Activated CD8-positive, alpha-beta memory T cell treated with anti-CD3 and anti-CD28 coated beads, Interleukin-2, amount 10 ng/mL, durations not matched to agents 7 days and 5 days (primary cell): ENCODE results near the gene PODXL2. TPM values are rescaled to one million over a fixed set of nuclear protein-coding genes. Genes with fewer than 3 reads are reported as not detected.

ENCODE experiments used
- ATAC-seq: fragments of 150-1000 bp; cut with Tn5 transposase; one replicate; pipeline ENCODE4 v1.10.0; 2021; ENCODE audit warnings: moderate library complexity
- CTCF ChIA-PET: fragments of 350-600 bp; sonication (Branson Sonifier 250); formaldehyde crosslinking; loops from one replicate; lab custom pipeline; 2021; ENCODE audit warnings: antibody characterized with exemption; lab: Charles Lee
- DNase-seq: peaks from one replicate; pipeline ENCODE4 v3.0.0-alpha.2; 2020
- H3K27ac Mint-ChIP-seq: one replicate; pipeline ENCODE4 v1.8.0; 2021; ENCODE audit warnings: mild to moderate bottlenecking, mixed read lengths
- H3K27me3 Mint-ChIP-seq: one replicate; pipeline ENCODE4 v1.8.0; 2021; ENCODE audit warnings: mixed read lengths
- H3K36me3 Mint-ChIP-seq: one replicate; pipeline ENCODE4 v1.8.0; 2021; ENCODE audit warnings: mild to moderate bottlenecking, mixed read lengths
- H3K4me1 Mint-ChIP-seq: one replicate; pipeline ENCODE4 v1.8.0; 2021; ENCODE audit warnings: mixed read lengths
- H3K4me3 Mint-ChIP-seq: one replicate; pipeline ENCODE4 v1.8.0; 2021; ENCODE audit warnings: mild to moderate bottlenecking, moderate library complexity, mixed read lengths
- H3K9me3 Mint-ChIP-seq: one replicate; pipeline ENCODE4 v1.8.0; 2022; ENCODE audit warnings: low read depth, mixed read lengths
- total RNA-seq, 2 experiments: library from RNA; stranded (reverse); gene quantifications; one replicate each; pipeline ENCODE4 v1.2.3, GENCODE V29; 2021

The PODXL2 gene
- total RNA-seq, 2 experiments from 2014 or later = 1.4 to 2.2 TPM

- CTCF ChIA-PET = interaction anchor here (1.3 kb wide), 1 partner anchor 136 kb away, joined by 3 read pairs; no protein-coding TSS in a partner anchor
- Mint-ChIP-seq H3K27ac (no peak overlapping the region), H3K4me3 (no peak overlapping the region), H3K36me3 (no peaks in the 10 kb centered on the region), H3K9me3 (no peaks in the 10 kb centered on the region), H3K27me3 (peaks cover 2% of the 10 kb centered on the region), H3K4me1 (no peaks in the 10 kb centered on the region)
- no peak for DNase-seq
- no peak for ATAC-seq
Observed at GRCh38 chr3:127711021-127711695, 82.2 kb downstream of the PODXL2 start.

DNA sequence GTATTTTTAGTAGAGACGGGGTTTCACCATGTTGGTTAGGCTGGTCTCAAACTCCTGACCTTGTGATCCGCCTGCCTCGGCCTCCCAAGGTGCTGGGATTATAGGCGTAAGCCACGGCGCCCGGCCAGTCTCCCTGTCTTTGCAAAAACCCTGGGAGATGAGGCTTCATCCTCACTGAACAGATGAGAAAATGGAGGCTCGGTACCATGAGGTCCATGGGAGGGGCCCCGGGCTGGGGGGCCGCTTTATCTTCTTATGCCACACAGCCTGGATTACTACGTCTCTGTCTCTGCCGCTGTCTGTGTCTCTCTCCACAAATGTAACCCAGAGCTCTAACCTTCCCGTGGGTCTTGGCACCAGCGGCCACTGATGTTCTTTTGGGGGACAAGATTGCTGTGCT, 82.9 kb downstream of the PODXL2 start:
- Mint-ChIP-seq H3K9me3 (no peaks in the 10 kb centered on the region), H3K36me3 (no peaks in the 10 kb centered on the region), H3K27me3 (peaks cover 2% of the 10 kb centered on the region), H3K4me1 (no peaks in the 10 kb centered on the region), H3K27ac (no peak overlapping the region), H3K4me3 (no peak overlapping the region)
- ATAC-seq (no peak), DNase-seq (no peak)
- CTCF ChIA-PET = interaction anchor here (1.3 kb wide), 1 partner anchor 137 kb away, joined by 3 read pairs; no protein-coding TSS in a partner anchor

DNA sequence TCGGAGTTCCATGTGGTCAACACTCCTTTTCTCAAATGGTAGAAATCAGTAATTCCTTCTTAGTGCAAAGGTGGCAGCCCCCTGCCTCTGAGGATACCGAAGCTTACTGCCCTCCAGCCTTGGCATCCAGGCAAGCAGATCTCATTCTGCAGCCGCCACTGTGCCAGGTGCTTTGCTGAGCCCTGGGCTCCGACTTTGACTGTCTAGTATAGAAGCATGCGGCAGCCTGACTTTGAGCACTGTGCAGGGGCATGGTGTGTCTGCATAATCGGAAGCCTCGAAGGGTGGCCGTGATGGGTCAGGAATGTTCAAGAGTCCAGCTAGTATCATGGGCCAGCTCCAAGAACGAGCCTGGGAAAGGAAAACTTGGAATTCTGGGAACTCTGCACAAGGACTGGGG, 83.5 kb downstream of the PODXL2 start:
- CTCF ChIA-PET = no interaction called here
- Mint-ChIP-seq H3K36me3 (no peaks in the 10 kb centered on the region), H3K4me3 (no peak overlapping the region), H3K9me3 (no peaks in the 10 kb centered on the region), H3K27ac (no peak overlapping the region), H3K27me3 (peaks cover 2% of the 10 kb centered on the region), H3K4me1 (no peaks in the 10 kb centered on the region)
- ATAC-seq = no peak
- DNase-seq = no peak

DNA sequence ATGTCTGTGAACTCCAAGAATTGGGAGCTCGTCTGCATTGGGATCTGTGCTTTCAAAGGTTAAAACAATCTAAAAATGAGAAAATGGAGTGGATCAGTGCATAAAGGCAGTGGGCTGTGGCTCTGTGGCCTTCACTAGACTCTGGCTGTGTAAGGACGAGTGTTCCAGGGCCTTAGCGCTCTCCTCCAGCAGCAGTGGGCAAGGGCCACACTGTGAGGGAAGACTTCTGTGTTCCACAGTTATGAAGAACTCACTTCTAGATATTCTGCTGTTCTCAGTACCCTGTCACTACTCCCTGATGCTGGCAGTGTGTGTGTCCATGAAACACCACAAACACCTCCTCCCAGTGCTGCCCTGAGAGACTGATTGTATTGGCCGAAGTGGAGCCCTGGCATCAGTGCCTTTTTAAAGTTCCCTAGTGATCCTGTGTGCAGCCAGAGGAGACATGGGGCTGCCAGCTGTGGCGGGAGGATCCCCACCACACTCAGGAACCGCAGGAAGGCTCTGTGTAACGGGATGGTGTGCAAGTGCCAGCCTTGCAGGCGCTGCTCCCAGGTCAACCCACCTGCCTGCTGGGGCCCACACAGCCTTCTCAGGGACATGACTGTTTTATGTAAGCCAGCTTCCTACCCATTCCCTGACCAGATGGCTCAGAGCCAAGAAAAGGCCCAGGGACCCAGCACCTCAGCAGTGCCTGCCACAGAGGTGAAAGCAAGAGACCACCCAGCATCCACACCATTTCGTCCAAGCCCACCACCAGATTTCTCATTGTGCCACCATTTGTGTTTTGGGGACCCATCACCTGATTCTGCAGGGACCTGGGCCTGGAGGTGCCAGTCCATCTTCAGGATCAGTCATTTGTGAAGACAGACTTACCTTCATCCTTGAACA, 84.1 kb downstream of the PODXL2 start:
- H3K27ac Mint-ChIP-seq = no peak overlapping the region
- no peak for ATAC-seq
- CTCF ChIA-PET = no interaction called here
- no peaks in the 10 kb centered on the region for H3K9me3 Mint-ChIP-seq
- H3K4me3 Mint-ChIP-seq = no peak overlapping the region
- no peaks in the 10 kb centered on the region for H3K36me3 Mint-ChIP-seq
- DNase-seq = no peak
- H3K27me3 Mint-ChIP-seq = peaks cover 2% of the 10 kb centered on the region
- H3K4me1 Mint-ChIP-seq = no peaks in the 10 kb centered on the region

DNA sequence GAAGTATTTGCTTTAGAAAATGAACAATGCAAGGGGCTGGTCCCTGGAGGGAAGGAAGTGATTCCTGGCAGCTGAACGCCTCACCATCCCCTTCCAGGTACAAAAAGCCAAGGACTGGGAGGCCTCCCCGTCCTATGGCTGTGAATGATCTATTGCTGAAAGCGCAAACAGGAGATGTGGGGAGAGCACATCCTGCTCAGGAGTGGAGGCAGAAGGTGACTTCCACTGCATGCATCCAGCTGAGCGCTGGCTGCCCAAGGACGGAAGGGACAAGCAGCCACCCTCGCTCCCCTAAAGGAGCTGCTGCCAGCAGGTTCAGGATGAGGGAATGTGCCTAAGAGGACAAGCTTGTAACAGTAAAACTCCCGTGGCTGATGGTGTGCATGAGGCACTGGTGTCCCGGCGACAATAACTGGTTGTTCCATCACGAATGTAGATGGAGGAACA, 85.2 kb downstream of the PODXL2 start:
- no peak for ATAC-seq
- H3K36me3 Mint-ChIP-seq = no peaks in the 10 kb centered on the region
- no peaks in the 10 kb centered on the region for H3K27me3 Mint-ChIP-seq
- no peaks in the 10 kb centered on the region for H3K4me1 Mint-ChIP-seq
- no peaks in the 10 kb centered on the region for H3K9me3 Mint-ChIP-seq
- no peak overlapping the region for H3K4me3 Mint-ChIP-seq
- DNase-seq = no peak
- no peak overlapping the region for H3K27ac Mint-ChIP-seq
- CTCF ChIA-PET = interaction anchor here (1.2 kb wide), 1 partner anchor 108 kb away, joined by 3 read pairs; the partner anchor contains the start of gene MGLL

GRCh38 chr3:127714866-127715265, 85.9 kb downstream of the PODXL2 start:
- CTCF ChIA-PET = interaction anchor here (1.2 kb wide), 1 partner anchor 107 kb away, joined by 3 read pairs; the partner anchor contains the start of gene MGLL
- Mint-ChIP-seq H3K36me3 (no peaks in the 10 kb centered on the region), H3K4me3 (no peak overlapping the region), H3K27me3 (no peaks in the 10 kb centered on the region), H3K27ac (no peak overlapping the region), H3K9me3 (no peaks in the 10 kb centered on the region), H3K4me1 (no peaks in the 10 kb centered on the region)
- DNase-seq (no peak), ATAC-seq (no peak)

DNA sequence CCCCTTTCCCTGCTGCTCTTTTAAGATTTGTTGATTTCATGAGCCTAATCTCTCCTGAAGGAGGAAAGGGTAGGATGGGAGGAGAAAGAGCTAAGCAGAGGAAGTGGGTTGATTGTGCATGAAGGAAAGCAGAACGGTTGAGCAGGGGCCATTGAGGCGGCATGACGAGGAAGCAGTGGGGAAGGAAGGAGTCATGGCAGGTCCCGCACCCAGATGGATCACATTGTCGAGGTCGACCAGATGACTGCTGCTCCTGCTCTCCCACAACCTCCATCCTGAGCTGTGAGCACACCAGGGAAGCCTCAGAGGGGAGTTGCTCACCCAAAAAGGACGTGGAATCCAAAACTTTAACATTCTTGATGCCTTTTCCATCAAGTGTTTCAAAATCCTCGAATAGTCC, 86.5 kb downstream of the PODXL2 start:
- no peaks in the 10 kb centered on the region for H3K27me3 Mint-ChIP-seq
- CTCF ChIA-PET = no interaction called here
- no peaks in the 10 kb centered on the region for H3K36me3 Mint-ChIP-seq
- H3K4me3 Mint-ChIP-seq = no peak overlapping the region
- H3K9me3 Mint-ChIP-seq = no peaks in the 10 kb centered on the region
- H3K4me1 Mint-ChIP-seq = no peaks in the 10 kb centered on the region
- no peak for DNase-seq
- no peak for ATAC-seq
- H3K27ac Mint-ChIP-seq = no peak overlapping the region

DNA sequence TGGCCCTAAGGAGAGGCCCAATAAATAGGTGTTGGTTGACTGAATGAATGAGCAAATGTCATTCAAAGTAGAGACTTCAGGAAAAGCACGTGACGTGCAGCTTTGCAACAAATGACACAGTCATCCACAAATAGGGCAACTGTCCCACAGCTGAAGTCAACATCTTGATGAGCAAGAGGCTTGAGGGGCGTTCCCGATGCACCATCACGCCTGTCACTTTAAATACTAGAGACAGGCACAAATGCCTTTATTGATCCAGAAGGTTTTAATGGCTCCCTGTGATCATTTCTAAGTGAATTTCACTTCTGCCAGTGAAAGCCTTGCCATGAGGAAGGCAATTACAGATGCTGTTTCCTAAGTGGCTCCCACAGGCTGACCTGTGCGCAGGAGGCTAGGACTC, 87.4 kb downstream of the PODXL2 start:
- ATAC-seq = no peak
- CTCF ChIA-PET = no interaction called here
- Mint-ChIP-seq H3K9me3 (no peaks in the 10 kb centered on the region), H3K4me3 (no peak overlapping the region), H3K27me3 (no peaks in the 10 kb centered on the region), H3K36me3 (no peaks in the 10 kb centered on the region), H3K4me1 (no peaks in the 10 kb centered on the region), H3K27ac (no peak overlapping the region)
- DNase-seq = no peak

GRCh38 chr3:127717357-127718244, 88.6 kb downstream of the PODXL2 start:
- no peak for DNase-seq
- Mint-ChIP-seq H3K36me3 (no peaks in the 10 kb centered on the region), H3K4me3 (no peak overlapping the region), H3K4me1 (no peaks in the 10 kb centered on the region), H3K27ac (no peak overlapping the region), H3K9me3 (no peaks in the 10 kb centered on the region), H3K27me3 (no peaks in the 10 kb centered on the region)
- ATAC-seq = no peak
- CTCF ChIA-PET = interaction anchor here (1.7 kb wide), 1 partner anchor 21 kb away, joined by 4 read pairs; no protein-coding TSS in a partner anchor

DNA sequence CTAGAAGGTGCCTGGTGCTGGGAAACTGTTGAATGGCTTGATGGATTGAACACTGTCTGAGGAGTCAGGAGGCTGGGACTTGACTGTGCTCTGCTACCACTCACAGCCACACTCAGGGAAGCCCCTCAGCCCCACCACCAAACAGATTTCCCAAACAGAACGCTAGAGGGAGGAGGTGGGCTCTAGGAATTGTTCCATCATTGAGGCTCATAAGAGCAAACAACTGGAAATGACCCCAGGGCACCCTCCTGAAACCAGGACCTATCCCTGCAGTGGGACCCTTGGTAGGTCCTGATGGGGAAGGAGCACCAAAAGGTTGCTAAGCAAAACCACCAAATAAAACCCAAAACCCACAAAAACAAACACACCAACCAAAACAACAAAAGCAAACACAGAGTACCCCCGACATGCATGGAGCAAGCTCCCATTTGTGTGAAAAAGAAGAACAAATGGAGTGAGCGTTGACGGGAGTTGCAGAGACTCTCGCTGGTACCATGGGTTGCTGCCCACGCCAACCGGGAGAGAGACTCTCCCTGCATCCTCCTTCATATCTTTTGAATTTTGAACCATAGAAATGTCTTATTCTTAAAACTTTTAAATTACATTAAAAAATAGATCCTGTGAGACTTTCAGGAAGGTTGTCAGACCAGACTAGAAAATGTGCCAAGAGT, 89.4 kb downstream of the PODXL2 start:
- Mint-ChIP-seq H3K4me3 (no peak overlapping the region), H3K27me3 (no peaks in the 10 kb centered on the region), H3K4me1 (no peaks in the 10 kb centered on the region), H3K27ac (no peak overlapping the region), H3K9me3 (no peaks in the 10 kb centered on the region), H3K36me3 (no peaks in the 10 kb centered on the region)
- CTCF ChIA-PET = interaction anchor here (1.7 kb wide), 1 partner anchor 21 kb away, joined by 4 read pairs; no protein-coding TSS in a partner anchor
- no peak for DNase-seq
- ATAC-seq = no peak

GRCh38 chr3:127718916-127719290, 89.9 kb downstream of the PODXL2 start:
- DNase-seq (no peak), ATAC-seq (no peak)
- Mint-ChIP-seq H3K4me1 (no peaks in the 10 kb centered on the region), H3K36me3 (no peaks in the 10 kb centered on the region), H3K4me3 (no peak overlapping the region), H3K27me3 (no peaks in the 10 kb centered on the region), H3K9me3 (no peaks in the 10 kb centered on the region), H3K27ac (no peak overlapping the region)
- CTCF ChIA-PET = interaction anchor here (1.7 kb wide), 1 partner anchor 20 kb away, joined by 4 read pairs; no protein-coding TSS in a partner anchor

- Mint-ChIP-seq H3K27me3 (no peaks in the 10 kb centered on the region), H3K4me3 (no peak overlapping the region), H3K9me3 (no peaks in the 10 kb centered on the region), H3K4me1 (no peaks in the 10 kb centered on the region), H3K36me3 (no peaks in the 10 kb centered on the region), H3K27ac (no peak overlapping the region)
- DNase-seq (no peak), ATAC-seq (no peak)
- CTCF ChIA-PET = no interaction called here
Observed at GRCh38 chr3:127719369-127719768, 90.4 kb downstream of the PODXL2 start.
